Measurements from ENCODE around the gene PDX1.

The PDX1 gene

DNA sequence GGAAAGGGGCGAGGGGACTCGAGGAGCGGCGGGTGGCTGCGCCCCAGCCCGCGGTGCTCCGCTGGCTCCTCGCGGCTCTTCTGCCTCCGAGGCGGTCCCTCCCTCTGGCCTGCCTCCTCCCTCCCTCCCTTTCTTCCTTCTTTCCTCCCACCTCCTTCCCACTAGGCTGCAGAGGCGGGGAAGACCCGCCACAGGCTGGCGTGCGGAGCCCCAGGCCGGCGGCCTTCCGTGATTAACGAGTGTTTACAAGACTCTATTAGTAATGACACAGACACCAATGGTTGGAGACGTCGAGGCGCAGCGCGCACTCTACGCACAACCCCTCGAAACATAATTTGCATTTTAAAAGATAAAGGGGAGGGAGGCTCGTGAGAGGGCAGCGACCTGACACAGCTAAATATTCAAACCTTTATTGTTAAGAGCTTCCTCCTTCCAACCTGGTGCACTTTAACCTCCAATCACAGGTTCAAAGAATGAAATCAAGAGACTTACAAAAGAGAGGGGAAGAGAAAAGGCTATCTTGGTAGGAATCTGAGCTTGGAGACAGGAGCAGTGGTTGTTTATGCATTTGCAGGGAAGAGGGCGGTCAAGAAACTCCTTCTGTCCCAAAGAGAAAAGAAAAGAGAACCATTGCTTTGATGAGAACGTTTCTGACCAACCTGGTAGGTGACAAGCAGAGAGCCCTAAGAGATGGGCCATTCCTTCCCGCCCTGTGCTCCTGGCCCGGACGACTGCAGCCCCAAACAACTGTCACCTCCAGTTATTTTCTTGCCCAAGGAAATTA lies 49.5 kb downstream of the PDX1 start, which contains the start of gene CDX2:
CDX2 (minus strand) TSS at position 234 of the 784 bp plus-strand sequence. CDS start 309 bp downstream, outside the sequence.
- no peak for TF ChIP-seq CTCF (IDR thresholded peaks at IDR 0.05; ENCODE audit: low read depth, low read length)
- no peak for DNase-seq (ENCODE audit: extremely low read depth, low read depth)

DNA sequence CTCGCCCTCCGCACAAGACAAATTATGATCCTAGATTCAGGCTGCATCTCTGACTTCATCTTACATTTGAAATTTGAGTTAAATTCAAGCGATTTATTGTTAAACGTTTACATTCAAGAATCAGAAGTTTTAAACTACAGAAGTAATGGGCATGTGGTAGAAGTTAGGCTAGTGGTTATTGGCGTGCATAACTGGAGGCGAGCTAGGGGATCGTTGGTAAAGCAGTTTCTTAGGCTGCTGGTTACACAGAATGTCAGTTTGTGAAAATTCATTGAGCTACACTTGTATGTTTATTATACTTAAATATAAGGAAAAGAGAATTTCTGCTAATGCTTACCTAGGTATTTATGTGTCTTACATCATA lies 50.0 kb downstream of the PDX1 start:
- no peak for DNase-seq (ENCODE audit: extremely low read depth, low read depth)
- no peak for TF ChIP-seq CTCF (IDR thresholded peaks at IDR 0.05; ENCODE audit: low read depth, low read length)

DNA sequence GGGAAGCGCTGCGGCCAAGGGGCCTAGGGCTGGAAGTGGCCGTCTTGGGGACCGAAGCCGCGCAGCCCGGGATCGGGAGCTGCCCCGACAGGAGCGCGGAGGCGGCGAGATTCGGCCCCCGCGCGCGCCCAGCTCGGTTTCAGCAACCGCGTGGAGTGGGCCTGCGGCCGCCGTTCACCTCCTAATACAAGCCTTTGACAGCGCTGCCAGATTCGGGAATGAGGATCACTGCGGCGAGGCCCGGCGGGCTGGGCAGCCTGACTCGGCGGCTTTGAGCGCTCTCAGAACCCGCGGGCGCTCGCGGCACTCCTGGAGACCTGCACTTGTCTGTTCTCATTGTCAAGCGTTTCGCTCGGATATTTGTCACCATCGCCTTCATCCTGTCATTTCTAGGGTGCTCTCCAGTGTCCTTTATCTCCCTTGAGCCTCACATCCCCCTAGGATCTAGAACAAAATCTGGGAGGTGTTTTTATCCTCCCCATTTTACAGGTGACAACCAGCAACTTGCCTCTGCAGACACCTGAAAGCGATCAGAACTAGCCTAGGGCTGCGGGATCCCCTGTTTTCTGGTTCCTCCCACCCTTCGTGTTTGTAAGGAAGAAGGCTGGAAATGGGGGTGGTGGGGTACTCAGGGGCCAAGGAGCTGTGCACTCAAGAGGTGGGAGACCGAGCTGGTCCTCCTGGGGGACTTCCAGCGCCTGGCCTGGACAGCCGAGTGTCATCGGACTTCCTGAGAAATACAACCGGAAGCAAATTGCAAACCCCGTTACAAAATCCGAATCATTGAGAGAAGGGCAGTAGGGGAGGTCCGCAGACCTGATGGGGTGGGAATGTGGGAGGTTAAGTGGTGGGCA lies 50.8 kb downstream of the PDX1 start:
- TF ChIP-seq CTCF (IDR thresholded peaks at IDR 0.05; ENCODE audit: low read depth, low read length): no peak
- no peak for DNase-seq (ENCODE audit: extremely low read depth, low read depth)

GRCh38 chr13:27971236-27971645 lies 51.4 kb downstream of the PDX1 start:
- no peak for DNase-seq (ENCODE audit: extremely low read depth, low read depth)

DNA sequence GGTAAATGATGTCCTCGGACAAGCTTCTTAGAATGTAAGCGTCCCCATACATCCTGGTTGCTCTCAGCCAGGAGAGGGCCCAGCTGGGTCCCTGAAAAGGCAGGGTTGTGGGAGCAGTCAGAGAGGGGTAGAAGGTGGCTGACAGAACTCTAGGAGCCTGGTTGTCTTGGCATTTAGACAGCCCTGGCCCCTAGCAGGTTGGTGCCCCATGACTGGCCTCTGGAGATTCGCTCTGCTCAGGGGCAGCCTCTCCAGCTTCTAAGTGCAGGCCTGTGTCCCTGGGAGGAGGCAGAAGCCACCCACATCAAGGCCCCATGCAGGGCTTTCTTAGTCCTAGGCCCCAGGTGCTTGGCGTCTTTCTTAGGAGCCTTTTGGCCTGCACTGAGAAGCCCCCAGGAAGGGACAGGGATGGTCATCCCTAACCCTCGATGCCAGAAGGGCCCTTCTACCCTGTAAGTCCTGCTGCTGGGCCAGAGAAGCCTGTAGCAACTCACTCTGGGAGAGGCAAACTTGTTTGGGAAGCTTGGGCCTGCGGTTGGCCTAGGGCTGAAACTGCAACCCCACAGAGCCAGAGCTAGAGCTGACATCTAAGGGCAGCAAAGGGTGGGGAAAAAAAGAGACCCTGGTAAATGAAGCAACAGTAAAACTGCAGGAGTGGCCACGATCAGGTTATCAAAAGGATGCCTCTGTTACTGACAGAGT lies 52.1 kb downstream of the PDX1 start:
- DNase-seq (ENCODE audit: extremely low read depth, low read depth): no peak
- no peak for TF ChIP-seq CTCF (IDR thresholded peaks at IDR 0.05; ENCODE audit: low read depth, low read length)

More at GRCh38 chr13:27971236-27971645, 51.4 kb downstream of the PDX1 start:
- no peak for TF ChIP-seq CTCF (IDR thresholded peaks at IDR 0.05; ENCODE audit: low read depth, low read length)

- DNase-seq (ENCODE audit: extremely low read depth, low read depth): no peak
- TF ChIP-seq CTCF (IDR thresholded peaks at IDR 0.05; ENCODE audit: low read depth, low read length): no peak
Measured at GRCh38 chr13:27972478-27972820, 52.6 kb downstream of the PDX1 start.

Measured in AG09319 (cell line).